WI38 (cell line): Measurements from ENCODE around the gene KNDC1.
"Not testable (repeated sequence)": the region's sequence is repeated elsewhere in the genome, so short reads cannot be mapped to it uniquely, and the experiment has no call there.

ENCODE experiments used
- H3K4me3 ChIP-seq: 2 replicates; pipeline ENCODE4 v1.5.1; 2011; ENCODE audit warnings: low read depth, mild to moderate bottlenecking, control low read depth, low read length
- CTCF ChIP-seq: IDR thresholded peaks from 2 replicates; pipeline ENCODE4 v1.5.1; 2012; ENCODE audit warnings: low read depth, mild to moderate bottlenecking, control low read depth, low read length

Gene KNDC1

GRCh38 chr10:133214468-133215410 is 54.7 kb downstream of the KNDC1 start:
- TF ChIP-seq CTCF: no peak
- H3K4me3 ChIP-seq: no peak overlapping the region

GRCh38 chr10:133215586-133215985 is 55.6 kb downstream of the KNDC1 start:
- TF ChIP-seq CTCF: no peak
- H3K4me3 ChIP-seq: no peak overlapping the region

- no peak for TF ChIP-seq CTCF
- no peak overlapping the region for H3K4me3 ChIP-seq
Measured at GRCh38 chr10:133216776-133217175, 56.8 kb downstream of the KNDC1 start.

GRCh38 chr10:133217800-133218589 is 58.0 kb downstream of the KNDC1 start:
- no peak for TF ChIP-seq CTCF
- H3K4me3 ChIP-seq: no peak overlapping the region

GRCh38 chr10:133218891-133219290 is 58.9 kb downstream of the KNDC1 start:
- no peak overlapping the region for H3K4me3 ChIP-seq
- no peak for TF ChIP-seq CTCF

- TF ChIP-seq CTCF: no peak
- no peak overlapping the region for H3K4me3 ChIP-seq
Measured at GRCh38 chr10:133219782-133220181, 59.8 kb downstream of the KNDC1 start.

GRCh38 chr10:133221331-133221730 is 61.3 kb downstream of the KNDC1 start:
- H3K4me3 ChIP-seq: no peak overlapping the region
- no peak for TF ChIP-seq CTCF

GRCh38 chr10:133221756-133222155 is 61.7 kb downstream of the KNDC1 start:
- H3K4me3 ChIP-seq: not testable (repeated sequence)
